Measurements from ENCODE around the gene DNAJB11. TPM values are rescaled to one million over a fixed set of nuclear protein-coding genes. Genes with fewer than 3 reads are reported as not detected.

Gene DNAJB11
- total and polyA plus RNA-seq, 2 of the 4 experiments (the other 2 are of a cell fraction) = 27.4 to 48.6 TPM

DNA sequence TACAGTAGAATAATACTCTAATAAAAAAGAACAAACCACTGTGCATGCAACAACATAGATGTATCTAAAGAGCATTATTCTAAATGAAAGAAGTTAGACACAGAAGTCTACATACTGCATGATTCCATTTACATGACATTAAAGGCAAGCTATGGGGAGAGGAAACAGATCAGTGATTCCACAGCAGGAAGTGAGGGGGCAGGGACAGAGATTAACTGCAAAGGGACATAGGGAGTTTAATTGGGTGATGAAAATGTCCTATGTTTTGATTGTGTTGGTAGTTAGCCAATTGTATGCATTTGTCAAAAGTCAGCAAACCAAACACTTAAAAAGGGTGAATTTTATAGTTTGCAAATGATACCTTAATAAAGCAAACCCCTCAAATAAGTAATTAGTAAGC is 40.1 kb upstream of the DNAJB11 start:
- H3K18ac ChIP-seq (ENCODE audit: low read depth, low read length) = no peak overlapping the region
- no peak overlapping the region for H3K56ac ChIP-seq (ENCODE audit: extremely low read depth, insufficient read depth, low read length)
- no peak overlapping the region for H3K4ac ChIP-seq (ENCODE audit: low read depth, low read length)
- TF ChIP-seq CEBPB (IDR thresholded peaks at IDR 0.05; ENCODE audit: low read depth, low read length) (no peak), MAZ (IDR thresholded peaks at IDR 0.05; ENCODE audit: borderline replicate concordance, low read depth, low read length) (no peak), RAD21 (IDR thresholded peaks at IDR 0.05; ENCODE audit: low read length) (no peak), BHLHE40 (IDR thresholded peaks at IDR 0.05; ENCODE audit: low read depth, low read length) (no peak), FOS (IDR thresholded peaks at IDR 0.05; ENCODE audit: low read depth, low read length) (no peak), RFX5 (IDR thresholded peaks at IDR 0.05; ENCODE audit: low read depth, low read length) (no peak), MAFK (IDR thresholded peaks at IDR 0.05; ENCODE audit: low read depth, low read length) (no peak), MXI1 (IDR thresholded peaks at IDR 0.05; ENCODE audit: borderline replicate concordance, low read depth, low read length) (no peak), SMC3 (IDR thresholded peaks at IDR 0.05; ENCODE audit: low read depth, low read length) (no peak), POLR2A (IDR thresholded peaks at IDR 0.05; ENCODE audit: low read depth, low read length) (no peak), RCOR1 (IDR thresholded peaks at IDR 0.05; ENCODE audit: insufficient replicate concordance, low read length) (no peak), CHD1 (IDR thresholded peaks at IDR 0.05; ENCODE audit: low read depth, low read length) (no peak)
- TF ChIP-seq, protein P1, sequence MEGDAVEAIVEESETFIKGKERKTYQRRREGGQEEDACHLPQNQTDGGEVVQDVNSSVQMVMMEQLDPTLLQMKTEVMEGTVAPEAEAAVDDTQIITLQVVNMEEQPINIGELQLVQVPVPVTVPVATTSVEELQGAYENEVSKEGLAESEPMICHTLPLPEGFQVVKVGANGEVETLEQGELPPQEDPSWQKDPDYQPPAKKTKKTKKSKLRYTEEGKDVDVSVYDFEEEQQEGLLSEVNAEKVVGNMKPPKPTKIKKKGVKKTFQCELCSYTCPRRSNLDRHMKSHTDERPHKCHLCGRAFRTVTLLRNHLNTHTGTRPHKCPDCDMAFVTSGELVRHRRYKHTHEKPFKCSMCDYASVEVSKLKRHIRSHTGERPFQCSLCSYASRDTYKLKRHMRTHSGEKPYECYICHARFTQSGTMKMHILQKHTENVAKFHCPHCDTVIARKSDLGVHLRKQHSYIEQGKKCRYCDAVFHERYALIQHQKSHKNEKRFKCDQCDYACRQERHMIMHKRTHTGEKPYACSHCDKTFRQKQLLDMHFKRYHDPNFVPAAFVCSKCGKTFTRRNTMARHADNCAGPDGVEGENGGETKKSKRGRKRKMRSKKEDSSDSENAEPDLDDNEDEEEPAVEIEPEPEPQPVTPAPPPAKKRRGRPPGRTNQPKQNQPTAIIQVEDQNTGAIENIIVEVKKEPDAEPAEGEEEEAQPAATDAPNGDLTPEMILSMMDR (conservative IDR thresholded peaks at IDR 0.05; ENCODE audit: low read depth, low read length) = no peak
- TF ChIP-seq, protein P2, sequence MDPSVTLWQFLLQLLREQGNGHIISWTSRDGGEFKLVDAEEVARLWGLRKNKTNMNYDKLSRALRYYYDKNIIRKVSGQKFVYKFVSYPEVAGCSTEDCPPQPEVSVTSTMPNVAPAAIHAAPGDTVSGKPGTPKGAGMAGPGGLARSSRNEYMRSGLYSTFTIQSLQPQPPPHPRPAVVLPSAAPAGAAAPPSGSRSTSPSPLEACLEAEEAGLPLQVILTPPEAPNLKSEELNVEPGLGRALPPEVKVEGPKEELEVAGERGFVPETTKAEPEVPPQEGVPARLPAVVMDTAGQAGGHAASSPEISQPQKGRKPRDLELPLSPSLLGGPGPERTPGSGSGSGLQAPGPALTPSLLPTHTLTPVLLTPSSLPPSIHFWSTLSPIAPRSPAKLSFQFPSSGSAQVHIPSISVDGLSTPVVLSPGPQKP (IDR thresholded peaks at IDR 0.05; ENCODE audit: borderline replicate concordance, low read depth, low read length) = no peak
- TF ChIP-seq, protein P3, sequence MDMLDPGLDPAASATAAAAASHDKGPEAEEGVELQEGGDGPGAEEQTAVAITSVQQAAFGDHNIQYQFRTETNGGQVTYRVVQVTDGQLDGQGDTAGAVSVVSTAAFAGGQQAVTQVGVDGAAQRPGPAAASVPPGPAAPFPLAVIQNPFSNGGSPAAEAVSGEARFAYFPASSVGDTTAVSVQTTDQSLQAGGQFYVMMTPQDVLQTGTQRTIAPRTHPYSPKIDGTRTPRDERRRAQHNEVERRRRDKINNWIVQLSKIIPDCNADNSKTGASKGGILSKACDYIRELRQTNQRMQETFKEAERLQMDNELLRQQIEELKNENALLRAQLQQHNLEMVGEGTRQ (IDR thresholded peaks at IDR 0.05; ENCODE audit: low read depth, low read length) = no peak
- no peak overlapping the region for H3K27ac ChIP-seq (ENCODE audit: insufficient read depth, low read length)
- H2AK9ac ChIP-seq (replicated peaks; ENCODE audit: low read depth, low read length, poor library complexity) = no peak overlapping the region
- POLR2A ChIA-PET (ENCODE audit: unreplicated experiment) = no interaction called here
- dilution Hi-C loops (cut with HindIII; ENCODE audit: low sequenced_read_pairs, unreplicated experiment) (no loop called here), intact Hi-C loops (cut with micrococcal nuclease) (no loop called here), in situ Hi-C loops (cut with MboI; ENCODE audit: low sequenced_read_pairs) (no loop called here)
- no peaks in the 10 kb centered on the region for H3K9me1 ChIP-seq (ENCODE audit: insufficient read depth, low read length)
- H2BK15ac ChIP-seq (ENCODE audit: low read depth, low read length) = no peak overlapping the region
- no peak for DNase-seq
- no peak overlapping the region for H4K8ac ChIP-seq (ENCODE audit: low read depth in 2 of 2, low read length in 2 of 2)
- H3K4me1 ChIP-seq (ENCODE audit: control insufficient read depth, insufficient read depth, low read length) = no peaks in the 10 kb centered on the region
- no peak overlapping the region for H2BK120ac ChIP-seq (ENCODE audit: low read depth, low read length)
- H4K20me1 ChIP-seq (ENCODE audit: insufficient read depth, low read length) = no peaks in the 10 kb centered on the region
- no peak overlapping the region for H2AK5ac ChIP-seq (ENCODE audit: low read depth, low read length)
- H3K4me2 ChIP-seq (ENCODE audit: low read depth, low read length) = no peak overlapping the region
- H3K4me3 ChIP-seq (ENCODE audit: insufficient read depth, low read depth, low read length) = no peak overlapping the region
- H2AFZ ChIP-seq (replicated peaks; ENCODE audit: low read length, poor library complexity) = no peak overlapping the region
- no peak overlapping the region for H2BK5ac ChIP-seq (ENCODE audit: low read depth, low read length, poor library complexity, severe bottlenecking)
- no peak overlapping the region for H3K23ac ChIP-seq (ENCODE audit: low read depth, low read length)
- H2BK20ac ChIP-seq (ENCODE audit: low read depth, low read length) = no peak overlapping the region
- peaks cover 15% of the 10 kb centered on the region for H3K27me3 ChIP-seq (ENCODE audit: control insufficient read depth, insufficient read depth, low read length)
- no peak for ATAC-seq (ENCODE audit: low read depth)
- H4K5ac ChIP-seq (ENCODE audit: low read depth, low read length) = no peak overlapping the region
- no peaks in the 10 kb centered on the region for H3K36me3 ChIP-seq (ENCODE audit: control insufficient read depth, insufficient read depth, low read length)
- CTCF ChIA-PET = no interaction called here
- no peak overlapping the region for H3K9ac ChIP-seq (ENCODE audit: low read depth, low read length)
- no peak overlapping the region for H4K91ac ChIP-seq (ENCODE audit: insufficient read depth, low read depth, low read length)
- no peaks in the 10 kb centered on the region for H3K79me1 ChIP-seq (ENCODE audit: low read depth in 1 of 2, low read length in 2 of 2)
- no TSS peak for BruUV-seq (replicated peaks)
- H3K14ac ChIP-seq (replicated peaks; ENCODE audit: low read depth, low read length) = no peak overlapping the region
- H3K9me3 ChIP-seq (ENCODE audit: control insufficient read depth, insufficient read depth, low read length) = no peaks in the 10 kb centered on the region

Measured in IMR-90 (cell line).